Omental fat pad (tissue), 4 donors: ENCODE results near the gene HDAC5. TPM values are rescaled to one million over a fixed set of nuclear protein-coding genes. Genes with fewer than 3 reads are reported as not detected.

Experiments used
- ATAC-seq: fragments of 150-250 bp; one replicate; pipeline ENCODE4 v1.9.1; 2016; ENCODE audit warnings: mild to moderate bottlenecking, moderate library complexity; ENCODE audit not compliant: low FRiP score
- DNase-seq: peaks from one replicate; pipeline ENCODE4 v3.0.0-alpha.2; 2019; ENCODE audit warnings: low spot score
- total RNA-seq, 4 donors: library from RNA; depleted of rRNA; stranded (reverse); fragments of >200 nt; gene quantifications; one replicate each; pipeline ENCODE4 v1.1.0, GENCODE V29; 2016
- TF ChIP-seq, protein P1 (sequence below), 3 donors: fragments of 450-650 bp; IDR thresholded peaks; one replicate each; pipeline ENCODE4 v1.5.1; 2016 to 2017; ENCODE audit warnings: antibody characterized with exemption in 3 of 3, mild to moderate bottlenecking in 3 of 3, moderate library complexity in 2 of 3

HDAC5 gene
- total RNA-seq, 4 donors from 2014 or later = 52.5 to 91.9 (median 62.4) TPM

- ATAC-seq (peak; percentile 80), DNase-seq (no peak)
- TF ChIP-seq, protein P1, sequence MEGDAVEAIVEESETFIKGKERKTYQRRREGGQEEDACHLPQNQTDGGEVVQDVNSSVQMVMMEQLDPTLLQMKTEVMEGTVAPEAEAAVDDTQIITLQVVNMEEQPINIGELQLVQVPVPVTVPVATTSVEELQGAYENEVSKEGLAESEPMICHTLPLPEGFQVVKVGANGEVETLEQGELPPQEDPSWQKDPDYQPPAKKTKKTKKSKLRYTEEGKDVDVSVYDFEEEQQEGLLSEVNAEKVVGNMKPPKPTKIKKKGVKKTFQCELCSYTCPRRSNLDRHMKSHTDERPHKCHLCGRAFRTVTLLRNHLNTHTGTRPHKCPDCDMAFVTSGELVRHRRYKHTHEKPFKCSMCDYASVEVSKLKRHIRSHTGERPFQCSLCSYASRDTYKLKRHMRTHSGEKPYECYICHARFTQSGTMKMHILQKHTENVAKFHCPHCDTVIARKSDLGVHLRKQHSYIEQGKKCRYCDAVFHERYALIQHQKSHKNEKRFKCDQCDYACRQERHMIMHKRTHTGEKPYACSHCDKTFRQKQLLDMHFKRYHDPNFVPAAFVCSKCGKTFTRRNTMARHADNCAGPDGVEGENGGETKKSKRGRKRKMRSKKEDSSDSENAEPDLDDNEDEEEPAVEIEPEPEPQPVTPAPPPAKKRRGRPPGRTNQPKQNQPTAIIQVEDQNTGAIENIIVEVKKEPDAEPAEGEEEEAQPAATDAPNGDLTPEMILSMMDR (IDR thresholded peaks at IDR 0.05) = no peak
Observed at GRCh38 chr17:44095647-44096496, 27.6 kb downstream of the HDAC5 start.

GRCh38 chr17:44095388-44095646 lies 28.1 kb downstream of the HDAC5 start:
- TF ChIP-seq, protein P1 (IDR thresholded peaks at IDR 0.05) = no peak
- ATAC-seq = no peak
- no peak for DNase-seq

DNA sequence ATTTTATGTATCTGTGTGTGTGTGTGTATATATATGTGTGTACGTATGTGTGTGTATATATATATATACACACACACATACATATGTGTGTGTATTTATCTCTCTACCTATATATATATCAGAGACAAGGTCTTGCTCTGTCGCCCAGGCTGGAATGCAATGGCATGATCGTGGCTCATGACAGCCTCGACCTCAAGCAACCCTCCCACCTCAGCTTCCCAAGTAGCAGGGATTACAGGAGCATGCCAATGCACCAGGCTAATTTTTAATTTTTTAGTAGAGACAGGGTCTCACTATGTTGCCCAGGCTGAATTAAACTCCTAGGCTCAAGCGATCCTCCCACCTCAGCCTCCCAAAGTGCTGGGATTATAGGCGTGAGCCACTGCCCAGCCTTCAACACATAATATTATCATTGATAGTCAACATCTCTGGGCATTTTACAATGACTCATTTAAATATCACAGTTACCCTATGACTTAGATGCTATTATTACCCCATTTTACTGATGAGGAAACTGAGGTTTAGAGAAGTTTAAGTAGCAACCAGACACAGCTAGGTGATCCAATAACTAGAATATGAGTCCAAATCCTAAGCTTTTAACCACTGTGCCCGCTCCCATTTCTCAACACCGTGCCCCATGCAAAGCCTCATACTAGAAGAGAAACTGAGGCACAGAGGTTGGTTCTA lies 28.6 kb downstream of the HDAC5 start:
- DNase-seq = no peak
- TF ChIP-seq, protein P1 (IDR thresholded peaks at IDR 0.05) = no peak
- no peak for ATAC-seq

DNA sequence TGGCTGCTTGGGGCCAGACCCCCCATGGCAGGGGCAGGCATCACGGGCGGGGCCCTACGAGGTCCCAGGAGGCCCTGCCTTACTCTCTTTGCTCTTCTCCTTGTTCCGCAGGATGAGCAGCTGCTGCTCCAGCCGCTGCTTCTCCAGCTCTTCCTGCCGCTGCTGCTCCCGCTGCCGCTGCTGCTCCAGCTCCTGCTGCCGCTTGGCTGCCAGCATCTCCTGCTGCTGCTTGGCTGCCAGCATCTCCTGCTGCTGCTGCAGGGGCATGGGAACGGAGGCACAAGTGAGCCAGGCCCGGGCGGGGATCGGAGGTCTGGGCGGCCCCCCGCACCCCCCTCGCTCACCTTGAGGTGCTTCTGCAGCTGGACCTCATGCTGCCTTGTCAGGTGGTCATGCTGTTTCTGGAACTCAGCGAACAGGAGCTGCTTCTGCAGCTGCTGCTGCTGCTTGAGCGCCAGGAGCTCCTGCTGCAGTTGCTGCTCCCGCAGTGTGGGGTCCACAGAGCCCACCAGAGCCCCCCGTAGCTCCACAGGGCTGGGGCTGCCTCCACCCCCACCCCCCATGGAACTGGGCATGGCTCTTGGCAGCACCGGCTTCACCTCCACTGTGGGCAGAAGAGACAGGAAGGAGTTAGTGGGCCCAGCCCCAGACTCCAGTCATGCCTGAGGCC lies 30.1 kb downstream of the HDAC5 start:
- ATAC-seq (no peak), DNase-seq (no peak)
- TF ChIP-seq, protein P1 (IDR thresholded peaks at IDR 0.05) = no peak

DNA sequence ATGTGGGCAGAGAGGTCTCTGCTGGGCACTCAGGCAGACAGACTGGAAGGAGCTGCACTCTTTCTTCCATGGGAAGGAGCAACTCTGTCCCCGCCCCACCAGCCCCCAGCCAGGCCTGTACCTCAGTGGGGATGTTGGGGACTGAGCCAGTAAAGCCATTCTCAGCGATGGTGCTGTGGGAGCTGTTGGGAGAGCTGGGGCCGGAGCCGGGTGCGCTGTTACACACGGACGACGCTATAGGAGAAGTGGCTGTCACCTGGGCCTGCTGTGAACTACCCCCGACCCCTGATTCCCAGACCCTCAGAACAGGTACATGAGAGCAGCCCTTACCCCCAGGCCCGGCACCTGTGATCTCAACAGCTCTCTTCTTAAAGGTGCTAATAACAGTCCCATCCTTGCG lies 31.4 kb downstream of the HDAC5 start:
- DNase-seq (no peak), ATAC-seq (no peak)
- TF ChIP-seq, protein P1 (IDR thresholded peaks at IDR 0.05) = no peak

DNA sequence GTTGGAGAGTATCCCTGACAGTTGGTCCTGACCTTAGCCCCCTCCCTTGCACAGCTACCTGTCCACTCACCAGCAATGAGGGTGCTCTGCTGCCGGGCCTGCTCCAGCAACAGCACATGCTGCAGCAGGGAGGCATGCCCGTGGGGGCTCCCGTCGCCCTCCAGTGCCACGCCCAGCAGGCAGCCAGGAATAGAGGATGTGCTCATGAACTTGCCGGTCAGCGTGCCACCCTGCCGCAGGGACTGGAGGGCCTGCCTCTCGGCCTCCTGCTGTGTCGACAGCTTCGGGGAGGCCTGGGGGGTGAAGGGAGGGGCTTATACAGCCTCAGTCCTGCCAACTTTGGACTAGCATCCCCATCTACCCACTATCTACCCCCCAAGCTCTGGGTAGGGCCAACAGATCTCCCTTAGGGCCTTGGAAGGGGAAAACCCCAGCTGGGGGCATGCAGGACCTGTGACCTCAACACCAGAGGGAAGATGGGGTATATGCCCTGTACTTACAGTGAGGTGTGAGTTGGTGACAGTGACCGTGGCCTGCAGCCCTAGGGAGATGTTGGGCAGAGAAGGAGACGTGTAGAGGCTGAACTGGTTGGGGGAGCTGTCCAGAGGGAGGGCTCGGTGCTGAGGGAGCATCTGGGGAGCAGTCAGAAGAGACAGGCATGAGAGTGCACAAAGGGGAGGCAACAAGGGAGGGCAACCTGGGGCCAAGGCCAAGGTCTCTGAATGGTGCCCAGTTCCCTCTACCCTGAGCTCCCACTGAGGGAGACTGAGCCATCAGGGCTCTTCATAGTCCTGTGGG lies 32.0 kb downstream of the HDAC5 start:
- ATAC-seq (no peak), DNase-seq (no peak)
- TF ChIP-seq, protein P1 (IDR thresholded peaks at IDR 0.05) = no peak
